ENCODE measurements around the gene ADGRL2. TPM values are rescaled to one million over a fixed set of nuclear protein-coding genes. Genes with fewer than 3 reads are reported as not detected.

Gene ADGRL2
- total and polyA plus RNA-seq, 10 donors: 5.4 to 115 (median 60.7) TPM

DNA sequence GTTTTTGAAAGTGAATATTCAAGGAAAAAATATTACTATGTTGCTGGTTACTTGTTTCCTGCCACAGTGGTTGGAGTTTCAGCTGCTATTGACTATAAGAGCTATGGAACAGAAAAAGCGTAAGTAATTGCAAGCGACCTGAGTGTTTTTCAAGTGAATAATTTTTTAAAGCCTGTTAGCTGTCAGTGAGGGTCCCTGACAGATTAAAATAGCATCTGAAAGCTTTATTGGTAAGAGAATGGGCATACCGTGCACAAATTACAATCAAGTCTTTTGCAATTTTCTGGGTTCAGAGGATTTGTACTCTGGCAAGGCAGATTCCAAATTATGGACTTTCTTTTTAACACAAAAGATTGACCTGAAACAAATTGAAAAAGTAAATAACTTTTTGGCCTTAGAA, 169.7 kb downstream of the ADGRL2 start:
- H3K4me1 ChIP-seq: no peaks in the 10 kb centered on the region
- no peaks in the 10 kb centered on the region for H3K9me3 ChIP-seq
- DNase-seq: no peak
- WGBS, 5 donors: 92 to 96% (median 93%) methylated on average over 3 of the region's 3 CpGs
- H3K27ac ChIP-seq: no peak overlapping the region
- H3K36me3 ChIP-seq: peaks cover 0 to 18% (median 0%) of the 10 kb centered on the region in 6 donors
- TF ChIP-seq POLR2A (IDR thresholded peaks at IDR 0.05) (no peak), POLR2AphosphoS5 (IDR thresholded peaks at IDR 0.05) (no peak)
- TF ChIP-seq, protein P1, sequence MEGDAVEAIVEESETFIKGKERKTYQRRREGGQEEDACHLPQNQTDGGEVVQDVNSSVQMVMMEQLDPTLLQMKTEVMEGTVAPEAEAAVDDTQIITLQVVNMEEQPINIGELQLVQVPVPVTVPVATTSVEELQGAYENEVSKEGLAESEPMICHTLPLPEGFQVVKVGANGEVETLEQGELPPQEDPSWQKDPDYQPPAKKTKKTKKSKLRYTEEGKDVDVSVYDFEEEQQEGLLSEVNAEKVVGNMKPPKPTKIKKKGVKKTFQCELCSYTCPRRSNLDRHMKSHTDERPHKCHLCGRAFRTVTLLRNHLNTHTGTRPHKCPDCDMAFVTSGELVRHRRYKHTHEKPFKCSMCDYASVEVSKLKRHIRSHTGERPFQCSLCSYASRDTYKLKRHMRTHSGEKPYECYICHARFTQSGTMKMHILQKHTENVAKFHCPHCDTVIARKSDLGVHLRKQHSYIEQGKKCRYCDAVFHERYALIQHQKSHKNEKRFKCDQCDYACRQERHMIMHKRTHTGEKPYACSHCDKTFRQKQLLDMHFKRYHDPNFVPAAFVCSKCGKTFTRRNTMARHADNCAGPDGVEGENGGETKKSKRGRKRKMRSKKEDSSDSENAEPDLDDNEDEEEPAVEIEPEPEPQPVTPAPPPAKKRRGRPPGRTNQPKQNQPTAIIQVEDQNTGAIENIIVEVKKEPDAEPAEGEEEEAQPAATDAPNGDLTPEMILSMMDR (IDR thresholded peaks at IDR 0.05 in 8 of 11, conservative IDR thresholded peaks at IDR 0.05 in 3 of 11): no peak
- H3K27me3 ChIP-seq (replicated peaks in 1 of 7): no peaks in the 10 kb centered on the region
- no peak overlapping the region for H3K4me3 ChIP-seq
- intact Hi-C loops (cut with DNase I; ENCODE audit: low total_unique reads): no loop called here

DNA sequence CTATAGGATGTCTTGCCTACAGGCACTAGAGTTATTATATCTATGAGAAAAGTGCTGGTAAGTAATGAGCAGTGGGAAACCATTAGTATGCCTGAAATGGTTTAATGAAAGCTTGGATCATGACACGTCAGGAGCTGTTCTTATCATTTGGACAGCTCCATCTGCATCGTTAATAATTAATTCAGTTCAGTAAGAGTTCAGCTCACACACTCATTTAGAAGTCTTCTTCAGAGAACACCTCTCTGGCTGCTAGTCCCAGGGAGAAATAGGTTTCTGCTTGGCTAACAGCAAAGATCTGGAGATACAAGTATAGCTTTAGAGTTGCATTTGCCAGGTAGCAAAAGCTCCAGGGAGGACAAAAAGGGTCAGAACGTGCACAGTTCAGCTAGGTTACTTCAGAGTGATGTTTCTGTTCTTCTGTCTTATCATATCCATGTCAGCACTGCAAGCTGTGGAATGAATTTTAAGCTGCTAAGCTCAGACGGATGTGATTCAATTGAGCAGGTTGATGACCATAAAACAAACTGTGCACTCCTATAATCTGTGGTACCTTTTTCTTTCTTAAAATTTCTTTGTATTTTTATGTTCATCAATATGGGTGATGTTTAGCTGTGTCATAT, 173.6 kb downstream of the ADGRL2 start:
- no peak for DNase-seq
- H3K36me3 ChIP-seq: peaks cover 0 to 5% (median 0%) of the 10 kb centered on the region in 6 donors
- H3K27me3 ChIP-seq (replicated peaks in 1 of 7): no peaks in the 10 kb centered on the region
- H3K4me1 ChIP-seq: no peaks in the 10 kb centered on the region
- H3K27ac ChIP-seq: no peak overlapping the region
- H3K9me3 ChIP-seq: no peaks in the 10 kb centered on the region
- intact Hi-C loops (cut with DNase I; ENCODE audit: low total_unique reads): no loop called here
- no peak for TF ChIP-seq POLR2A (IDR thresholded peaks at IDR 0.05)
- no peak for TF ChIP-seq POLR2AphosphoS5 (IDR thresholded peaks at IDR 0.05)
- TF ChIP-seq, protein P1 (IDR thresholded peaks at IDR 0.05 in 8 of 11, conservative IDR thresholded peaks at IDR 0.05 in 3 of 11): no peak
- 75 to 85% (median 81%) methylated on average over 4 of the region's 4 CpGs for WGBS, 5 donors
- H3K4me3 ChIP-seq: no peak overlapping the region

DNA sequence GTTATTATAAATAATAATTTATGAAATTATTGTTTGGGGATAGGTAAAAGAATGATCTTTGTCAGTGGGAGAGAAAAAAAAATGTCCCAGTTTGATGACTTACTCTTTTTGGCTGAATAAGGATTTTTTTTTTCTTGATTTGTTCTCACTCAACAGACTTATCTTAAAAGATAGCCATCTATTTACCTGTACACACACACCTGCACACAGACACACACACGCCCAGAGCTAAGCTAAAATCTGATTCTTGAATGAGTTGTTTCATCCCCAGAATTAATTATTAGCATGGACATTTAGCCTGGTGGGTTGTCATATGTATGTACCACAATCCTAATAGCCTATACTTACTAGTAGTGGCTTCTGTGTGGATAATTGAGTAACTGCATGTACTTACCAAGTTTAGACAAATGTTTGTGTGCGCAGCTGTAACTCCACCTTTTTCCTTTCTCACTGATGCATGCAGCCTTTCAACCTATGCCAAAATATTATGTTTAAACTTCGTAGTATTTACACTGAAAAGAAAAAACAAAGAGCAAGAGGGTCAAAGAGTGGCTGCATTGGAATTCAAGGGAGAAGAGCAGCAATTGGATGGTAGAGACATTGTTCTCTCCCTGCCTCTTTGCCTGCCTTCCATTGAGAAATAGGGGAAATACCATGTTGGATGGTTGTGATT, 174.3 kb downstream of the ADGRL2 start:
- H3K27me3 ChIP-seq (replicated peaks in 1 of 7): no peaks in the 10 kb centered on the region
- no peak overlapping the region for H3K27ac ChIP-seq
- H3K36me3 ChIP-seq: peaks cover 0 to 5% (median 0%) of the 10 kb centered on the region in 6 donors
- no peaks in the 10 kb centered on the region for H3K4me1 ChIP-seq
- DNase-seq: no peak
- 73 to 93% (median 83%) methylated on average over 3 of the region's 3 CpGs for WGBS, 5 donors
- TF ChIP-seq, protein P1 (IDR thresholded peaks at IDR 0.05 in 8 of 11, conservative IDR thresholded peaks at IDR 0.05 in 3 of 11): no peak
- no peak for TF ChIP-seq POLR2AphosphoS5 (IDR thresholded peaks at IDR 0.05)
- no peak for TF ChIP-seq POLR2A (IDR thresholded peaks at IDR 0.05)
- intact Hi-C loops (cut with DNase I; ENCODE audit: low total_unique reads): no loop called here
- no peak overlapping the region for H3K4me3 ChIP-seq
- H3K9me3 ChIP-seq: no peaks in the 10 kb centered on the region

DNA sequence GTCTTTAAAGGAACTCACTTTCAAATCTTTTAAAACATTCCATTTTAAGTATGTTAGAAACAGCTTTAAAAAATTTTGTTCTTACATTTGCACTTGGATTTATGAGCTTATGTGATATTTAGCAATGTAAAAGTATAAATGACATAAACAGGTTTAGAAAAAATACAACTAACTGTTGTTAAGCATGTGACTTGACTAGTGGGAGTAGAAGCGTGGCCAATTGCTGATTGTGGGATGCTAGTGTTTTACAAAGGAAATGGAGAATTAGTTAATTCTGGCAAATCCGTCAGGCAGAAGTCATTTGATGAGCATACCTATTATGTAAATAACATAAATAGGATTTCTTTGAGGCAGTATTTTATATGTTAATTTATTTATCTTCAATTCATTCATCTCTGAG, 175.8 kb downstream of the ADGRL2 start:
- Histone ChIP-seq H3K4me3 (no peak overlapping the region), H3K36me3 (no peaks in the 10 kb centered on the region), H3K4me1 (no peaks in the 10 kb centered on the region), H3K27me3 (replicated peaks in 1 of 7) (no peaks in the 10 kb centered on the region), H3K9me3 (no peaks in the 10 kb centered on the region), H3K27ac (no peak overlapping the region)
- intact Hi-C loops (cut with DNase I; ENCODE audit: low total_unique reads): no loop called here
- DNase-seq: no peak
- no peak for TF ChIP-seq POLR2A (IDR thresholded peaks at IDR 0.05)
- no peak for TF ChIP-seq POLR2AphosphoS5 (IDR thresholded peaks at IDR 0.05)
- TF ChIP-seq, protein P1 (IDR thresholded peaks at IDR 0.05 in 8 of 11, conservative IDR thresholded peaks at IDR 0.05 in 3 of 11): no peak
- WGBS, 5 donors: 78 to 86% (median 84%) methylated on average over 2 of the region's 2 CpGs
